Aorta (tissue), 5 donors: ENCODE measurements around the gene MACROD2. TPM values are rescaled to one million over a fixed set of nuclear protein-coding genes. Genes with fewer than 3 reads are reported as not detected.

Experiments used
- ATAC-seq: fragments of 200-7000 bp; cut with Tn5 transposase; one replicate; pipeline ENCODE4 v1.9.1; 2022; ENCODE audit warnings: moderate library complexity; ENCODE audit not compliant: low FRiP score
- DNase-seq, 2 donors: peaks; one replicate each; pipeline ENCODE4 v3.0.0-alpha.2; 2020
- H3K27ac ChIP-seq, 2 donors: one replicate each; pipeline ENCODE4 v1.5.1; 2013; ENCODE audit warnings: low read length in 2 of 2, mild to moderate bottlenecking in 2 of 2, moderate library complexity in 2 of 2, control low read depth in 1 of 2, inconsistent platforms in 1 of 2, low read depth in 1 of 2
- H3K27me3 ChIP-seq, 2 donors: one replicate each; pipeline ENCODE4 v1.6.1; 2013; ENCODE audit warnings: control low read depth in 1 of 2, low read length in 1 of 2, mild to moderate bottlenecking in 1 of 2, moderate library complexity in 1 of 2; ENCODE audit not compliant: insufficient read depth in 2 of 2, control insufficient read depth in 1 of 2
- H3K36me3 ChIP-seq, 2 donors: one replicate each; pipeline ENCODE4 v1.6.1; 2013; ENCODE audit warnings: control low read depth in 1 of 2, low read length in 1 of 2, mild to moderate bottlenecking in 1 of 2; ENCODE audit not compliant: insufficient read depth in 2 of 2, control insufficient read depth in 1 of 2
- H3K4me1 ChIP-seq, 2 donors: one replicate each; pipeline ENCODE4 v1.6.1; 2013; ENCODE audit warnings: low read length in 2 of 2, control low read depth in 1 of 2, mild to moderate bottlenecking in 1 of 2, moderate library complexity in 1 of 2; ENCODE audit not compliant: insufficient read depth in 2 of 2, control insufficient read depth in 1 of 2
- H3K4me3 ChIP-seq, 2 donors: one replicate each; pipeline ENCODE4 v1.5.1; 2013; ENCODE audit warnings: low read length in 2 of 2, control low read depth in 1 of 2, mild to moderate bottlenecking in 1 of 2
- H3K9me3 ChIP-seq: one replicate; pipeline ENCODE4 v1.6.1; 2013; ENCODE audit warnings: mild to moderate bottlenecking, low read length; ENCODE audit not compliant: control insufficient read depth
- WGBS, 2 donors: extraction: QIAGEN DNeasy Blood & Tissue Kit; methylation state at CpG; one replicate each; pipeline ENCODE4 v1.1.7; 2013; 5-methylcytosine and 5-hydroxymethylcytosine counted together
- intact Hi-C, 2 donors: fragments of 100-400 bp; cut with DNase I; formaldehyde crosslinking; loops; one replicate each; pipeline versions ENCODE4 v1.14.2 to v1.15.0; 2022
- polyA plus RNA-seq, 2 donors: library from polyadenylated mRNA; stranded (reverse); fragments of 200-250 nt; gene quantifications; one replicate each; pipeline ENCODE4 v1.2.3, GENCODE V29; 2013
- total RNA-seq, 2 donors: library from RNA; stranded (reverse); fragmentation: NEBNext Ultra II Directional; extraction: Animal tissue kit (Norgen Biotek cat#: 25700); gene quantifications; one replicate each; pipeline ENCODE4 v1.2.1, GENCODE V29; 2021
- donor health status: healthy with polysubstance abuse.
- donor health status: Bipolar disorder and iron deficiency.
- donor health status: DM: no; HTN: no; CAD: no.
- donor health status: DM: no; HTN: no; CAD: no.
- donor health status: DM: yes; HTN: yes; CAD: no.

The MACROD2 gene
- total and polyA plus RNA-seq, 4 donors, result 0.90 to 11.2 (median 4.8) TPM

DNA sequence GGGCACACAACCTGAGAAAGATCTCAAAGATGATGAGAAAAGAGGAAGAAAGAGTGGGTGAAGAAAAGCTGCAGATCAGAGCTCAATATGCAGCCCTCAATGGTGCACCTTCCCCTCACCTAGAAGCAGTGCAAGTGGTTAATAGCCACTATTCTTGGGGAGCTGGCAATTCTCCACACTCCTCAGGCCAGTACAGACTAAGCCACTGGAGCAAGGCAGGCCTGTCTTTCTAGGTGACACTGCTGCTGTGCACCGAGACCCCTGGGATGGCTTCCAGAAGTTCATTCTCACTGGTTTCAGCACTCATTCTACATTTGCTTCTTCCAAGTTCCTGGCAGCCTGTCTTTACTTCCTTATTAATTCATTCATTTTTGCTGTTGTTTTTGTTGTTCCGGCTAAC, 1604.6 kb downstream of the MACROD2 start:
- Histone ChIP-seq H3K9me3 (no peaks in the 10 kb centered on the region), H3K4me1 (no peaks in the 10 kb centered on the region), H3K4me3 (no peak overlapping the region), H3K36me3 (no peaks in the 10 kb centered on the region), H3K27me3 (no peaks in the 10 kb centered on the region), H3K27ac (no peak overlapping the region)
- DNase-seq (no peak), ATAC-seq (no peak)
- 88 to 97% methylated on average over 2 of the region's 2 CpGs for WGBS, 2 donors
- intact Hi-C loops, result no loop called here

DNA sequence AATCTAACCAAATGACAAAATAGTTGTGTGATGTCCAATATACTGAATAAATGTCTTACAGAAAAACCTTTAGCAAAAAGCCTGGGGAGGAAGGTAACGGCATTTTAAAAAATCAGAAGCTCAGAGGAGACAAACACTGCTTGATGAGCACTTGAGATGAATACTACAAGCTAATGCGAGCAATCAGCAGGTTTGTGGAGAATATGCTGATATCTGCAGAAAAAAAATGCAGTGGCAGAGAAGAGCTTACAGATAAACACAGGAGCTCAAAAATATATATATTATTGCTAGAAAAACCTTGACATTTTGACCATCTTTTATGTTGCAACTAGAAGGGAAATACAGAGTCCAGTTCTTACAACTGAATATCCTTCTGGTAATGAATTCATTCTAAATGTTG, 1605.2 kb downstream of the MACROD2 start:
- Histone ChIP-seq H3K27me3 (no peaks in the 10 kb centered on the region), H3K27ac (no peak overlapping the region), H3K4me1 (no peaks in the 10 kb centered on the region), H3K9me3 (no peaks in the 10 kb centered on the region), H3K36me3 (no peaks in the 10 kb centered on the region), H3K4me3 (no peak overlapping the region)
- no peak for ATAC-seq
- intact Hi-C loops, result no loop called here
- DNase-seq, result no peak
- WGBS, 2 donors, result 96 to 99% methylated on average over 2 of the region's 2 CpGs

DNA sequence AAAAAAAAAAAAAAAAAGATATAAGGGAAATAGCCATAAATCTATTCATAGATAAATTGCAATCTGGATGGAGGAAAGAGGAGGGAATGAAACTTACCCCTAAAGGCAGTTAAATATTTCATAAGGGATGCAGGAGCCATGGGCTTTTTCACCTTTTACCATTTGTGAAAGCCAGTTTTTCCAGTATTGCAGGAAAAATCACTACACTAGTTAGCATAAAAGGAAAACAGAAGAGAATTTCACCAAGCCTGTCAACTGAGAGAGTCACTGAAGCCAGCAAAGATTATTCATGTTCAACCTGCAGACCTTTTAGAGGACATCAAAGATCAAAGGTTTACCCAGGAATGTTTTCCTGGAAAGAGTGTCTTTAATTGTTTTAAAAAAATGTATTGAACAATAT, 1608.2 kb downstream of the MACROD2 start:
- Histone ChIP-seq H3K36me3 (no peaks in the 10 kb centered on the region), H3K27me3 (no peaks in the 10 kb centered on the region), H3K27ac (no peak overlapping the region), H3K4me3 (no peak overlapping the region), H3K4me1 (no peaks in the 10 kb centered on the region), H3K9me3 (no peaks in the 10 kb centered on the region)
- ATAC-seq (no peak), DNase-seq (no peak)
- intact Hi-C loops, result no loop called here

DNA sequence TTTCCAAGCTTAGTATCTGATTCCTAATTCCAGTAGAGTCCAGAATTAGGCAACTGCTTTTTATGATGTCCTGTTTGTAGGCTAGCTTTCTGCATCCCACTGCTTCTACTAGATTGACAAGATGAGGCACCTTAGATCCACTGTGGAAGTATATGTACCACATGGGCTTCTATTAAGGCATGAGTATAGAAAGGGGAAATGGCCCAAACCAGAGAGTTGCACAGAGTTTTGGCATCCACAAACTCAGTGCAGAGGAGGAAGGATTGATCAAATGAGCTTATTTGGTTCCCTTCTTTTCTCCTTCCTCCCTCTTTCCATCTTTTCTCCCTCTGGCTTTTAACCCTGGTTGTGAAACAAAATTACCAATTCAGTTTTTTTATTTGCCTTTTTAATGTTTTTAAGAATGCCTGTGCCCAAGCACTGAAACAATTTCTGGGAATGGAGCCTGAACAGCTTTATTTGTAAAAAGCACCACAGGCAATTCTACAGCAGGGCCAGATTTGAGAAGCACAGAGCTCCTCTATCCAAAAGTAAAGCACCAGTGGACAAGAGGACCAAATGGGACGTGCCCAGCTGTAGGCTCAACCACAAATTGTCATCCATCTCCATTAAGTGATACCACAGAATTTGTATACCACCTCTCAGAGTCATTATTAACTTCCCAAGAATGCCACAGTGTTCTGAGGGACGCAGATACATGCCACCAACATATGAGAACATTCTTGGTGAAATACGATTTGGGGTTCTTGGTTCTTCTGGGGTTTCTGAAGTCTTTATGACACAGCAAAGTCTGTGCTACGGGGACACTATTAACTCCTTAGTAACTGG, 1608.9 kb downstream of the MACROD2 start:
- WGBS, 2 donors, result 44 to 51% methylated on average over 4 of the region's 4 CpGs
- no peak for ATAC-seq
- intact Hi-C loops, result no loop called here

DNA sequence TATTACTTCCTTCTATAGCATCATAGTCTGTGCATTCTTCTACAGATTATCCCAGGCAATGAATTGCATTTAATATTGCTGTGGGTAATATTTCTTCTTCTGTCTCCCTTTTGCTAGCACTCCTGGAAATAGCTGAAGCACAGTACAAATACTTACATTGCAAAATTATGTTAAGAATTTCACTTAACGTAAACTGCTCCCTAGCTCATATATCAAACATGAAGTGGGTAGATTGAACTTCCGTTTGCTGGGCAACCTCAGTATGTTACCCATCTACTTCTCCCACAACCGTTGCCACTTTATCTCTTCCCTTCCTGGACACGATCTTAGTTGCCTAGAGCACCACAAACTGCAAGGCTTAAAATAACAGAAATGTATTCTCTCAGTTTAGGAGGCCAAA, 1614.6 kb downstream of the MACROD2 start:
- H3K4me1 ChIP-seq, result peaks cover 3 to 5% of the 10 kb centered on the region in 2 donors
- no peaks in the 10 kb centered on the region for H3K27me3 ChIP-seq
- intact Hi-C loops, result no loop called here
- DNase-seq, result no peak
- no peaks in the 10 kb centered on the region for H3K9me3 ChIP-seq
- no peak overlapping the region for H3K4me3 ChIP-seq
- 19 to 25% methylated on average over 4 of the region's 4 CpGs for WGBS, 2 donors
- H3K27ac ChIP-seq, result no peak overlapping the region
- H3K36me3 ChIP-seq, result no peaks in the 10 kb centered on the region
- ATAC-seq, result no peak

More for the DNA sequence above, 1608.9 kb downstream of the MACROD2 start:
- Histone ChIP-seq H3K4me3 (no peak overlapping the region), H3K27me3 (no peaks in the 10 kb centered on the region), H3K36me3 (no peaks in the 10 kb centered on the region), H3K27ac (no peak overlapping the region), H3K4me1 (no peaks in the 10 kb centered on the region), H3K9me3 (no peaks in the 10 kb centered on the region)
- DNase-seq, result no peak

DNA sequence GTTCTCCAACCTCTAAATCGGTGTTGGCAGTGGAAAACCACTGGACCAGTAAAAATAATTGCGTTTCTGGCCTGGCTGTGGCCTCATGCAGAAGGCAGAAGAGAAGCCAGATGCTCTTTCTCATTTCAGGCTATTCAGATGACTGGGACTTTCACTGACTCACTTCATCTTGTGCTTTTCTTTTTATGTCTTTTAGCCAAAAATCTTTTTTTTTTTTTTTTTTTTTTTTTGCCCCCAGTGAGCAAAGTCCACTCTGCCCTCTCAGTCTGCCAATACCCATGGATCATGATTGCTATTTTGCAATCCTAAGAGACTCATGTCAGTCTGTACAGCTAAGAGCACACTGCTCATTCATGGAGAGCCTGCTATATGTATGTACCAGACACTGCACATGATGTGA, 1615.5 kb downstream of the MACROD2 start:
- no peak for ATAC-seq
- no peak overlapping the region for H3K27ac ChIP-seq
- no peaks in the 10 kb centered on the region for H3K27me3 ChIP-seq
- no peak for DNase-seq
- intact Hi-C loops, result no loop called here
- no peaks in the 10 kb centered on the region for H3K36me3 ChIP-seq
- 36 to 46% methylated on average over 2 of the region's 2 CpGs for WGBS, 2 donors
- peaks cover 3 to 5% of the 10 kb centered on the region in 2 donors for H3K4me1 ChIP-seq
- no peak overlapping the region for H3K4me3 ChIP-seq
- H3K9me3 ChIP-seq, result no peaks in the 10 kb centered on the region

DNA sequence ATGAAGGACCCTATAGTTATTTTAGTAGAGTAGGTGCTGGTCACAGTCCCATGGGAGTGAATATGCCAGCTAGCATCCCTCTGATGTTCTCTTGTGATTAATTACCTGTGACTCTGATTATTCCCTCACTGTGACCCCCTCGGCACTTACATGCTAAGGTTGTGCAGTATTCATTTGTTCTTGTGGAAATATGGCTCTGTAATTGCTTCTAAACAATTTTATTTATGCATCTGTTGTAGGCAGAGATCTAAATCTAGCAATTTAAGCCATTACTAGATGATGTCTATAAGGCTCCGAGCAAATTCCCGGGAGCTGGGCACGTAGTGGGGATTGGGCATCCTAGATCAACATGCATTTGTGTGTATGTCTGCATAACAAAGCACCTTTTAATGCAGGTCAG, 1616.2 kb downstream of the MACROD2 start:
- WGBS, 2 donors, result 95 to 97% methylated on average over 4 of the region's 4 CpGs
- no peaks in the 10 kb centered on the region for H3K9me3 ChIP-seq
- H3K36me3 ChIP-seq, result no peaks in the 10 kb centered on the region
- intact Hi-C loops, result no loop called here
- no peak overlapping the region for H3K27ac ChIP-seq
- no peak overlapping the region for H3K4me3 ChIP-seq
- H3K4me1 ChIP-seq, result peaks cover 3 to 5% of the 10 kb centered on the region in 2 donors
- ATAC-seq, result no peak
- H3K27me3 ChIP-seq, result no peaks in the 10 kb centered on the region
- DNase-seq, result no peak

DNA sequence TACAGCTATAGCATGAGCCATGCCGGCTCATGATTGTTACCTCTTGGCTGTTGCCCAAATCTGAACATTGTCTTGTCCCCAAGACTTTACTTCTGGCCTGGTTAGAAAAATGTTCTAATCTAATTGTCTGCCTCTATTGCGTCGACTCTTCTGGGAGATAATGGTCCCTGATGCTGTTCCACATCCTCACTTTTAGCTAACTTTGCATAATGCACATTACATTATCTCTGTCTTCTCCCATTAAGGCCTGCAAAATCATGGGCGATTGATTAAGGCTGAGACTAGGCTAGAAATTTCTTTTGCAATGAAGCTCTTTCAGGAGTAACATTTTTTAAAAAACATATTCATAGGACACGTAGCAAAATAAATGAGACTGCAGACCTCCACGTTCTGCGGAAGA, 1616.9 kb downstream of the MACROD2 start:
- ATAC-seq (no peak), DNase-seq (no peak)
- H3K4me3 ChIP-seq, result no peak overlapping the region
- intact Hi-C loops, result no loop called here
- H3K4me1 ChIP-seq, result peaks cover 3 to 5% of the 10 kb centered on the region in 2 donors
- H3K27ac ChIP-seq, result no peak overlapping the region
- H3K9me3 ChIP-seq, result no peaks in the 10 kb centered on the region
- 96% methylated on average over 7 of the region's 7 CpGs for WGBS, 2 donors
- no peaks in the 10 kb centered on the region for H3K27me3 ChIP-seq
- no peaks in the 10 kb centered on the region for H3K36me3 ChIP-seq

DNA sequence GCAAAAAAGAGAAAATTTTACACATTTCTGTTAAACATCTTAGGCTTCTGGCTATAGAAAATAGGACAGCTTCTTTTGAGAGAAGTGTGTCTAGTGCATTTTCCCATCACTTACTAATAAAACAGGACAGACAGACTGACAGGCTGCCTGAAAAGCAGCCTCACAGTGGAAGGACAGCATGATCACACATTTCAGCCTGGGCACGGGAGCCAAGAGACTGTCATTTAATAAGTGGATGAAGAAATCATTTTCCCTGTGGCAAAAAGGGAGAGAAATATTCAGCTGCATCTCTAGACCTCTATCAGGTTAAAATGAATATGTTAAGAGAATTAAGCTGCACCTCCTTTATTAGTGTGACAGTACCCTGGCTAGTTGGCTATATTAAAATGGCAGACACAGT, 1617.5 kb downstream of the MACROD2 start:
- no peak overlapping the region for H3K27ac ChIP-seq
- no peaks in the 10 kb centered on the region for H3K9me3 ChIP-seq
- H3K4me1 ChIP-seq, result peaks cover 3 to 5% of the 10 kb centered on the region in 2 donors
- intact Hi-C loops, result no loop called here
- DNase-seq (no peak), ATAC-seq (no peak)
- no peaks in the 10 kb centered on the region for H3K36me3 ChIP-seq
- WGBS, 2 donors, result 68 to 77% methylated on average over 1 of the region's 1 CpG
- no peak overlapping the region for H3K4me3 ChIP-seq
- H3K27me3 ChIP-seq, result no peaks in the 10 kb centered on the region
